H9 (cell line): Measurements from ENCODE around the gene SLC39A1. TPM values are rescaled to one million over a fixed set of nuclear protein-coding genes. Genes with fewer than 3 reads are reported as not detected.

Experiments used
- DNase-seq: peaks from one replicate; pipeline ENCODE4 v3.0.0-alpha.2; 2017
- H2AFZ ChIP-seq: one replicate; pipeline ENCODE4 v1.6.1; 2013; ENCODE audit warnings: mild to moderate bottlenecking, low read length, control low read depth, moderate library complexity
- H2AK5ac ChIP-seq: 2 replicates; pipeline ENCODE4 v1.6.1; 2013; ENCODE audit warnings: low read length, control low read depth, mixed read lengths; ENCODE audit not compliant: insufficient read length
- H2BK120ac ChIP-seq: one replicate; pipeline ENCODE4 v1.6.1; 2013; ENCODE audit warnings: low read depth, mild to moderate bottlenecking, low read length, control low read depth, inconsistent platforms; ENCODE audit not compliant: poor library complexity, severe bottlenecking
- H2BK12ac ChIP-seq: 2 replicates; pipeline ENCODE4 v1.6.1; 2013; ENCODE audit warnings: low read length, control low read depth, mixed read lengths, low read depth; ENCODE audit not compliant: insufficient read length
- H2BK15ac ChIP-seq: 2 replicates; pipeline ENCODE4 v1.6.1; 2013; ENCODE audit warnings: low read depth, low read length, control low read depth
- H2BK20ac ChIP-seq: one replicate; pipeline ENCODE4 v1.6.1; 2013; ENCODE audit warnings: low read depth, mild to moderate bottlenecking, low read length, control low read depth, inconsistent platforms; ENCODE audit not compliant: poor library complexity, severe bottlenecking
- H2BK5ac ChIP-seq: 2 replicates; pipeline ENCODE4 v1.6.1; 2013; ENCODE audit warnings: low read length, control low read depth, mixed read lengths; ENCODE audit not compliant: insufficient read length
- H3K14ac ChIP-seq: 2 replicates; pipeline ENCODE4 v1.6.1; 2013; ENCODE audit warnings: low read length, control low read depth; ENCODE audit not compliant: insufficient read depth
- H3K18ac ChIP-seq: 2 replicates; pipeline ENCODE4 v1.6.1; 2013; ENCODE audit warnings: low read depth, mild to moderate bottlenecking, mixed read lengths, low read length, control low read depth; ENCODE audit not compliant: insufficient read length
- H3K23ac ChIP-seq: 2 replicates; pipeline ENCODE4 v1.6.1; 2013; ENCODE audit warnings: low read length, control low read depth, mixed read lengths, low read depth; ENCODE audit not compliant: insufficient read length
- H3K23me2 ChIP-seq: 2 replicates; pipeline ENCODE4 v1.6.1; 2013; ENCODE audit warnings: low read depth, mild to moderate bottlenecking, mixed read lengths, low read length, control low read depth; ENCODE audit not compliant: insufficient read length, poor library complexity, severe bottlenecking
- H3K27ac ChIP-seq: 2 replicates; pipeline ENCODE4 v1.5.1; 2013; ENCODE audit warnings: low read length, control low read depth, mixed read lengths, low read depth; ENCODE audit not compliant: insufficient read length
- H3K27me3 ChIP-seq: 2 replicates; pipeline ENCODE4 v1.6.1; 2013; ENCODE audit warnings: low read length, control low read depth, inconsistent platforms; ENCODE audit not compliant: insufficient read depth
- H3K4ac ChIP-seq: 2 replicates; pipeline ENCODE4 v1.6.1; 2013; ENCODE audit warnings: low read depth, mild to moderate bottlenecking, control low read depth, inconsistent platforms, low read length, moderate library complexity
- H3K4me1 ChIP-seq: 2 replicates; pipeline ENCODE4 v1.6.1; 2013; ENCODE audit warnings: low read length, control low read depth, inconsistent platforms; ENCODE audit not compliant: insufficient read depth
- H3K4me2 ChIP-seq: 2 replicates; pipeline ENCODE4 v1.6.1; 2013; ENCODE audit warnings: low read length, control low read depth, mixed read lengths; ENCODE audit not compliant: insufficient read length, insufficient read depth
- H3K56ac ChIP-seq: 2 replicates; pipeline ENCODE4 v1.6.1; 2013; ENCODE audit warnings: low read depth, mild to moderate bottlenecking, mixed read lengths, low read length, control low read depth; ENCODE audit not compliant: insufficient read length
- H3K79me1 ChIP-seq: 2 replicates; pipeline ENCODE4 v1.6.1; 2013; ENCODE audit warnings: low read depth, mild to moderate bottlenecking, moderate library complexity, low read length, control low read depth, inconsistent platforms; ENCODE audit not compliant: insufficient read depth, poor library complexity, severe bottlenecking
- H3K79me2 ChIP-seq: 2 replicates; pipeline ENCODE4 v1.6.1; 2013; ENCODE audit warnings: low read length, control low read depth, inconsistent platforms; ENCODE audit not compliant: insufficient read depth
- H3K9ac ChIP-seq: 2 replicates; pipeline ENCODE4 v1.6.1; 2013; ENCODE audit warnings: low read length, control low read depth, mixed read lengths; ENCODE audit not compliant: insufficient read length; ENCODE audit errors: extremely low read depth
- H3K9me3 ChIP-seq: one replicate; pipeline ENCODE4 v1.6.1; 2013; ENCODE audit warnings: low read depth, low read length, inconsistent platforms; ENCODE audit not compliant: control insufficient read depth
- H3T11ph ChIP-seq: one replicate; pipeline ENCODE4 v1.6.1; 2013; ENCODE audit warnings: mild to moderate bottlenecking, low read length, control low read depth, inconsistent platforms
- H4K20me1 ChIP-seq: one replicate; pipeline ENCODE4 v1.6.1; 2013; ENCODE audit not compliant: control insufficient read depth, insufficient read length, insufficient read depth
- H4K5ac ChIP-seq: 2 replicates; pipeline ENCODE4 v1.6.1; 2013; ENCODE audit warnings: low read depth, mild to moderate bottlenecking, mixed read lengths, low read length, control low read depth; ENCODE audit not compliant: insufficient read length
- H4K8ac ChIP-seq: replicated peaks from 2 replicates; pipeline ENCODE4 v1.6.1; 2013; ENCODE audit warnings: low read length, control low read depth, mixed read lengths, low read depth; ENCODE audit not compliant: insufficient read length
- H4K91ac ChIP-seq: 2 replicates; pipeline ENCODE4 v1.6.1; 2013; ENCODE audit warnings: low read depth, mild to moderate bottlenecking, moderate library complexity, mixed read lengths, low read length, control low read depth; ENCODE audit not compliant: insufficient read length
- H3K27ac Mint-ChIP-seq, 3 experiments: 2 replicates in 2 of 3; 3 replicates in 1 of 3; pipeline ENCODE4 v1.8.0; 2020 to 2021; ENCODE audit warnings: mixed read lengths in 3 of 3, mild to moderate bottlenecking in 1 of 3, moderate library complexity in 1 of 3
- H3K27me3 Mint-ChIP-seq: 2 replicates; pipeline ENCODE4 v1.8.0; 2021; ENCODE audit warnings: low read depth, mild to moderate bottlenecking, moderate library complexity, mixed read lengths
- H3K36me3 Mint-ChIP-seq, 3 experiments: 2 replicates in 2 of 3; 3 replicates in 1 of 3; pipeline ENCODE4 v1.8.0; 2020 to 2021; ENCODE audit warnings: low read depth in 3 of 3, mixed read lengths in 3 of 3; ENCODE audit not compliant: insufficient read depth in 1 of 3
- H3K4me1 Mint-ChIP-seq, 2 experiments: 2 replicates each; pipeline ENCODE4 v1.8.0; 2020; ENCODE audit warnings: mixed read lengths in 2 of 2
- H3K4me3 Mint-ChIP-seq, 2 experiments: 2 replicates in 1 of 2; 3 replicates in 1 of 2; pipeline ENCODE4 v1.8.0; 2020 to 2021; ENCODE audit warnings: mild to moderate bottlenecking in 2 of 2, mixed read lengths in 2 of 2, moderate library complexity in 1 of 2
- H3K9me3 Mint-ChIP-seq, 2 experiments: 2 replicates in 1 of 2; 3 replicates in 1 of 2; pipeline ENCODE4 v1.8.0; 2020; ENCODE audit warnings: mild to moderate bottlenecking in 2 of 2, mixed read lengths in 2 of 2, moderate library complexity in 1 of 2
- CTCF ChIP-seq: fragments of 200-600 bp; sonication (generic); conservative IDR thresholded peaks from 3 replicates; pipeline ENCODE4 v1.8.0; 2021; ENCODE audit warnings: antibody characterized with exemption, mild to moderate bottlenecking
- WGBS: extraction: QIAGEN DNeasy Blood & Tissue Kit; methylation state at CpG from one replicate; pipeline ENCODE4 v1.1.7; 2013; ENCODE audit warnings: missing lambda C conversion rate, low lambda C conversion rate, mixed read lengths; ENCODE audit not compliant: insufficient read length; ENCODE audit errors: extremely low coverage; 5-methylcytosine and 5-hydroxymethylcytosine counted together
- total RNA-seq: library from RNA; stranded (reverse); gene quantifications from 2 replicates; pipeline ENCODE4 v1.2.1, GENCODE V29; 2021

Gene SLC39A1
- total RNA-seq, 1 experiment from 2014 or later: 161 TPM

GRCh38 chr1:153985341-153985912, 22.1 kb upstream of the SLC39A1 start:
- no peaks in the 10 kb centered on the region for H3K27me3 ChIP-seq
- H3K23me2 ChIP-seq: peaks cover 18% of the 10 kb centered on the region
- H3K27ac ChIP-seq: no peak overlapping the region
- Mint-ChIP-seq H3K27ac (peak overlapping the region; percentile 23 to 97 (median 97); a peak in 6 of 7 replicates), H3K9me3 (no peaks in the 10 kb centered on the region; a peak in 1 of 5 replicates), H3K27me3 (no peaks in the 10 kb centered on the region), H3K4me1 (peaks cover 15 to 17% of the 10 kb centered on the region in 2 experiments), H3K36me3 (peaks cover 13 to 35% (median 27%) of the 10 kb centered on the region in 3 experiments; a peak in 6 of 7 replicates), H3K4me3 (peak overlapping the region; percentile 88 to 97)
- H3K79me2 ChIP-seq: peaks cover 1% of the 10 kb centered on the region; the same call in 1 of the 2 replicates
- no peak overlapping the region for H3K56ac ChIP-seq
- H3K14ac ChIP-seq: peak overlapping the region; percentile 23
- H2BK12ac ChIP-seq: no peak overlapping the region
- no peak overlapping the region for H3T11ph ChIP-seq
- H2BK120ac ChIP-seq: no peak overlapping the region
- H4K5ac ChIP-seq: no peak overlapping the region
- H3K9ac ChIP-seq: peak overlapping the region; percentile 80
- peak; percentile 42 for DNase-seq
- H3K23ac ChIP-seq: no peak overlapping the region
- H2BK5ac ChIP-seq: no peak overlapping the region
- H3K9me3 ChIP-seq: no peaks in the 10 kb centered on the region
- H4K8ac ChIP-seq: no peak overlapping the region
- peak overlapping the region; percentile 84 for H3K4me2 ChIP-seq
- H2BK15ac ChIP-seq: no peak overlapping the region
- no peak overlapping the region for H3K4ac ChIP-seq
- no CpG with 5 or more reads among the region's 7 CpGs for WGBS
- no peaks in the 10 kb centered on the region for H4K20me1 ChIP-seq
- H3K79me1 ChIP-seq: no peaks in the 10 kb centered on the region
- H2AK5ac ChIP-seq: no peak overlapping the region
- TF ChIP-seq CTCF: no peak
- H2AFZ ChIP-seq: peak overlapping the region; percentile 15
- no peak overlapping the region for H2BK20ac ChIP-seq
- H3K4me1 ChIP-seq: no peaks in the 10 kb centered on the region
- peak overlapping the region; percentile 22 for H3K18ac ChIP-seq
- no peak overlapping the region for H4K91ac ChIP-seq
